Measurements from ENCODE around the gene HOXB8. TPM values are rescaled to one million over a fixed set of nuclear protein-coding genes. Genes with fewer than 3 reads are reported as not detected.

Gene HOXB8
- total and polyA plus RNA-seq, 2 of the 13 experiments (the other 11 are each of a cell fraction or from before 2014, with no cell fraction given): not detected

- TF ChIP-seq ARID5B (CRISPR knock-in tag; IDR thresholded peaks at IDR 0.05) (no peak), MLXIP (CRISPR knock-in tag; IDR thresholded peaks at IDR 0.05; ENCODE audit: borderline replicate concordance) (no peak), ZNF614 (CRISPR knock-in tag; IDR thresholded peaks at IDR 0.05; ENCODE audit: borderline replicate concordance) (no peak), MLX (CRISPR knock-in tag; IDR thresholded peaks at IDR 0.05) (no peak), RXRB (CRISPR knock-in tag; IDR thresholded peaks at IDR 0.05; ENCODE audit: borderline replicate concordance) (no peak), KLF12 (CRISPR knock-in tag; IDR thresholded peaks at IDR 0.05; ENCODE audit: borderline replicate concordance) (no peak), ZFP41 (CRISPR knock-in tag; IDR thresholded peaks at IDR 0.05; ENCODE audit: borderline replicate concordance) (no peak)
Observed at GRCh38 chr17:48592057-48592514, 23.0 kb downstream of the HOXB8 start (continued).

Measured in HepG2 (cell line).